ENCODE data around the gene ARID1B. TPM values are rescaled to one million over a fixed set of nuclear protein-coding genes. Genes with fewer than 3 reads are reported as not detected.

The ARID1B gene
- total RNA-seq, 1 experiment from 2014 or later = 91.7 TPM

GRCh38 chr6:157094038-157094437 is 316.9 kb downstream of the ARID1B start:
- no peak for ATAC-seq
- H3K27ac ChIP-seq (ENCODE audit: low read length) = no peak overlapping the region
- H3K4me3 ChIP-seq (ENCODE audit: low read depth in 2 of 2, low read length in 2 of 2) = no peak overlapping the region
- no peaks in the 10 kb centered on the region for H3K27me3 ChIP-seq (ENCODE audit: control insufficient read depth, insufficient read depth, low read length)
- H3K9me3 ChIP-seq (ENCODE audit: control insufficient read depth, insufficient read depth, low read depth, low read length) = no peaks in the 10 kb centered on the region
- H3K36me3 ChIP-seq (ENCODE audit: control insufficient read depth, insufficient read depth, low read length) = no peaks in the 10 kb centered on the region
- 0 out of 2 replicates have a peak, but pooled peaks cover 2% of the 10 kb centered on the region for H3K4me1 ChIP-seq (ENCODE audit: control insufficient read depth, insufficient read depth, low read length)
- ChIA-PET POLR2A (no interaction called here), CTCF (no interaction called here)
- TF ChIP-seq SIN3A (IDR thresholded peaks at IDR 0.05; ENCODE audit: borderline replicate concordance, insufficient read depth, low read depth, low read length) (no peak), TCF7L2 (IDR thresholded peaks at IDR 0.05; ENCODE audit: low read depth, low read length) (no peak), CTCF (IDR thresholded peaks at IDR 0.05) (no peak), POLR2AphosphoS5 (IDR thresholded peaks at IDR 0.05; ENCODE audit: low read depth, low read length) (no peak), REST (IDR thresholded peaks at IDR 0.05; ENCODE audit: insufficient read depth in 1 of 2, low read depth in 2 of 2, low read length in 1 of 2) (no peak)
- no peak for DNase-seq (ENCODE audit: low read depth, low spot score)
- in situ Hi-C loops (cut with HindIII; ENCODE audit: low pct_unique_long_range_greater_than_20kb, low sequenced_read_pairs) = no loop called here
- intact Hi-C loops (cut with micrococcal nuclease; ENCODE audit: unreplicated experiment) = no loop called here
- BruUV-seq (replicated peaks) = no TSS peak

- ChIA-PET CTCF (no interaction called here), POLR2A (no interaction called here)
- Histone ChIP-seq H3K36me3 (ENCODE audit: control insufficient read depth, insufficient read depth, low read length) (no peaks in the 10 kb centered on the region), H3K4me3 (ENCODE audit: low read depth in 2 of 2, low read length in 2 of 2) (no peak overlapping the region), H3K4me1 (ENCODE audit: control insufficient read depth, insufficient read depth, low read length) (no peaks in the 10 kb centered on the region), H3K27me3 (ENCODE audit: control insufficient read depth, insufficient read depth, low read length) (no peaks in the 10 kb centered on the region), H3K9me3 (ENCODE audit: control insufficient read depth, insufficient read depth, low read depth, low read length) (no peaks in the 10 kb centered on the region), H3K27ac (ENCODE audit: low read length) (no peak overlapping the region)
- intact Hi-C loops (cut with micrococcal nuclease; ENCODE audit: unreplicated experiment) = no loop called here
- DNase-seq (ENCODE audit: low read depth, low spot score) = no peak
- no TSS peak for BruUV-seq (replicated peaks)
- in situ Hi-C loops (cut with HindIII; ENCODE audit: low pct_unique_long_range_greater_than_20kb, low sequenced_read_pairs) = no loop called here
- ATAC-seq = no peak
- no peak for TF ChIP-seq CTCF (IDR thresholded peaks at IDR 0.05)
- TF ChIP-seq POLR2AphosphoS5 (IDR thresholded peaks at IDR 0.05; ENCODE audit: low read depth, low read length) = no peak
- TF ChIP-seq SIN3A (IDR thresholded peaks at IDR 0.05; ENCODE audit: borderline replicate concordance, insufficient read depth, low read depth, low read length) = no peak
- TF ChIP-seq TCF7L2 (IDR thresholded peaks at IDR 0.05; ENCODE audit: low read depth, low read length) = no peak
- TF ChIP-seq REST (IDR thresholded peaks at IDR 0.05; ENCODE audit: insufficient read depth in 1 of 2, low read depth in 2 of 2, low read length in 1 of 2) = no peak
Observed at GRCh38 chr6:157095084-157095483, 317.9 kb downstream of the ARID1B start.
